SK-N-MC (cell line): ENCODE data around the gene C9orf50.

Experiments
- EZH2 ChIP-seq: fragments of 200-600 bp; sonication (generic); IDR thresholded peaks from one replicate; pipeline ENCODE4 v1.6.1; 2017; ENCODE audit warnings: antibody characterized with exemption
- FOXP2 ChIP-seq: optimal IDR thresholded peaks from 2 replicates; pipeline ENCODE3; 2011; ENCODE audit warnings: mild to moderate bottlenecking, moderate library complexity; ENCODE audit not compliant: insufficient read depth; ENCODE audit errors: extremely low read length, control extremely low read depth
- POLR2AphosphoS5 ChIP-seq: IDR thresholded peaks from 2 replicates; pipeline ENCODE4 v1.6.1; 2012; ENCODE audit warnings: mild to moderate bottlenecking, low read depth, low read length, borderline replicate concordance

DNA sequence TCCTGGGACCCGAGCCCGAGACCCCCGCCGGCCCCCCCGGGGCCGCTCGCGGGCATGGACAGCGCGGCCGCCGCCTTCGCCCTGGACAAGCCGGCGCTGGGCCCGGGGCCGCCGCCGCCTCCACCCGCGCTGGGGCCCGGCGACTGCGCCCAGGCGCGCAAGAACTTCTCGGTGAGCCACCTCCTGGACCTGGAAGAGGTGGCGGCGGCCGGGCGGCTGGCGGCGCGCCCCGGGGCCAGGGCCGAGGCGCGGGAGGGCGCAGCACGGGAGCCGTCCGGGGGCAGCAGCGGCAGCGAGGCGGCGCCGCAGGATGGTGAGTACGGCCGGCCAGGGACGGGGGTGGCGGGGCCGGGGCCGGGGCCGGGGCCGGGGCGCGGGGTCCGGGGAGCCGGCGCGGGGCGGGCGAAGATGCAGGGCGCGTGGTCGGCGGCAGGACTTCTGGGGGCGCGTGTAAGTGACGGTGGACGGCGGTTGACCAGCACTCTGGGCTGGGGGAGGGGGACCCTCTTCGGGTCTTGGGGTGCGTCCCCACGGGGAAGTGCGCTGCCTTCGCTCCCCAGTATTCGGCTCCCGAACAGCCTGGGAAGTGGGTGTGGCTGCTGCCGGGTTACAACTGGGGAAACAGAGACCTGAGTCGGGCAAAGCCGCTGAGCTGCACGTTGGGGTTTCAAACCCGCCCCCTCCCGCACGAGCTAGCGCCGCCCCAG lies 45.1 kb upstream of the C9orf50 start:
- TF ChIP-seq EZH2 (no peak), FOXP2 (no peak), POLR2AphosphoS5 (no peak)
